ENCODE measurements around the gene SPATA46. TPM values are rescaled to one million over a fixed set of nuclear protein-coding genes. Genes with fewer than 3 reads are reported as not detected.

SPATA46 gene
- total RNA-seq, 2 experiments from 2014 or later, result not detected

DNA sequence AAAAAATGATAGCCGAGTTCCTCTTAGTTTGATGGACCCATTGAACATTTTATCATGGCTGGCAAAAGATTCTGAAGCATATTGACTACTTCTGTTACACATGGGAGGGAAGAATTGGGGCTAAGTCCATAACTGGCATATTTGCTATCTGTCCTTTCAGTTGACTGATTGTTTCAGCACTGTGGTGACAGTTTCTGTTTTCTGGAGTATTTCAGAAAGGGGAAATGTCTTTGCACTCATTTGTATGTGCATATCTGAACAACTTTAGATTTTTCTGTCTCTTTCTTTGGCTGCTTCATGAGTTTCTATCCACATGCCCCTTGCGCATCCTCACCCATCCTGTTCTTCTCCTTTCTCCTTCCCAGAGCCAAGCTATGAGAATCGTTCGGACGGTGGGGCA lies 33.2 kb downstream of the SPATA46 start:
- no peaks in the 10 kb centered on the region for H3K4me1 ChIP-seq (ENCODE audit: insufficient read depth, low read length, poor library complexity, severe bottlenecking)
- H3K4me2 ChIP-seq (ENCODE audit: low read length), result no peak overlapping the region
- no peak for DNase-seq (ENCODE audit: low spot score)
- no peak for TF ChIP-seq CTCF (conservative IDR thresholded peaks at IDR 0.05; ENCODE audit: low read length)
- TF ChIP-seq EZH2phosphoT487 (IDR thresholded peaks at IDR 0.05; ENCODE audit: borderline replicate concordance, low read depth, low read length), result no peak
- POLR2A ChIA-PET, result no interaction called here
- H3K9me2 ChIP-seq (ENCODE audit: insufficient read depth, low read length), result no peaks in the 10 kb centered on the region
- no peaks in the 10 kb centered on the region for H3K36me3 ChIP-seq (ENCODE audit: insufficient read depth, low read length)
- H4K20me1 ChIP-seq (ENCODE audit: insufficient read depth, low read length), result no peaks in the 10 kb centered on the region; the same call in 1 of the 2 replicates
- H3K9me3 ChIP-seq (ENCODE audit: low read length), result no peaks in the 10 kb centered on the region
- no peak overlapping the region for H3K27ac ChIP-seq (ENCODE audit: low read depth, low read length, poor library complexity, severe bottlenecking)
- H3K79me2 ChIP-seq (ENCODE audit: insufficient read depth, low read depth, low read length), result no peaks in the 10 kb centered on the region
- CTCF ChIA-PET (ENCODE audit: unreplicated experiment), result no interaction called here
- BruUV-seq (replicated peaks), result no TSS peak
- H2AFZ ChIP-seq (ENCODE audit: low read length), result no peak overlapping the region
- no peak overlapping the region for H3K4me3 ChIP-seq (ENCODE audit: low read depth, low read length, poor library complexity, severe bottlenecking)
- intact Hi-C loops (cut with micrococcal nuclease; ENCODE audit: unreplicated experiment), result no loop called here

- no peaks in the 10 kb centered on the region for H3K9me2 ChIP-seq (ENCODE audit: insufficient read depth, low read length)
- ChIA-PET POLR2A (no interaction called here), CTCF (ENCODE audit: unreplicated experiment) (no interaction called here)
- no peak overlapping the region for H3K27ac ChIP-seq (ENCODE audit: low read depth, low read length, poor library complexity, severe bottlenecking)
- no peaks in the 10 kb centered on the region for H3K36me3 ChIP-seq (ENCODE audit: insufficient read depth, low read length)
- no peak overlapping the region for H2AFZ ChIP-seq (ENCODE audit: low read length)
- H3K4me1 ChIP-seq (ENCODE audit: insufficient read depth, low read length, poor library complexity, severe bottlenecking), result no peaks in the 10 kb centered on the region
- BruUV-seq (replicated peaks), result no TSS peak
- H3K79me2 ChIP-seq (ENCODE audit: insufficient read depth, low read depth, low read length), result no peaks in the 10 kb centered on the region
- TF ChIP-seq EZH2phosphoT487 (IDR thresholded peaks at IDR 0.05; ENCODE audit: borderline replicate concordance, low read depth, low read length), result no peak
- intact Hi-C loops (cut with micrococcal nuclease; ENCODE audit: unreplicated experiment), result no loop called here
- H4K20me1 ChIP-seq (ENCODE audit: insufficient read depth, low read length), result no peaks in the 10 kb centered on the region; the same call in 1 of the 2 replicates
- no peak overlapping the region for H3K4me3 ChIP-seq (ENCODE audit: low read depth, low read length, poor library complexity, severe bottlenecking)
- no peak for DNase-seq (ENCODE audit: low spot score)
- H3K9me3 ChIP-seq (ENCODE audit: low read length), result no peaks in the 10 kb centered on the region
- no peak overlapping the region for H3K4me2 ChIP-seq (ENCODE audit: low read length)
Measured at GRCh38 chr1:162342452-162342983, 34.1 kb downstream of the SPATA46 start.

GRCh38 chr1:162336621-162337285 lies 39.9 kb downstream of the SPATA46 start:
- no peak overlapping the region for H2AFZ ChIP-seq (ENCODE audit: low read length)
- intact Hi-C loops (cut with micrococcal nuclease; ENCODE audit: unreplicated experiment), result no loop called here
- H3K36me3 ChIP-seq (ENCODE audit: insufficient read depth, low read length), result no peaks in the 10 kb centered on the region
- no peaks in the 10 kb centered on the region for H4K20me1 ChIP-seq (ENCODE audit: insufficient read depth, low read length)
- no TSS peak for BruUV-seq (replicated peaks)
- no peaks in the 10 kb centered on the region for H3K79me2 ChIP-seq (ENCODE audit: insufficient read depth, low read depth, low read length)
- H3K27ac ChIP-seq (ENCODE audit: low read depth, low read length, poor library complexity, severe bottlenecking), result no peak overlapping the region
- DNase-seq (ENCODE audit: low spot score), result no peak
- no peak overlapping the region for H3K4me3 ChIP-seq (ENCODE audit: low read depth, low read length, poor library complexity, severe bottlenecking)
- TF ChIP-seq EZH2phosphoT487 (IDR thresholded peaks at IDR 0.05; ENCODE audit: borderline replicate concordance, low read depth, low read length) (no peak), CTCF (conservative IDR thresholded peaks at IDR 0.05; ENCODE audit: low read length) (no peak)
- no peaks in the 10 kb centered on the region for H3K4me1 ChIP-seq (ENCODE audit: insufficient read depth, low read length, poor library complexity, severe bottlenecking)
- H3K9me2 ChIP-seq (ENCODE audit: insufficient read depth, low read length), result no peaks in the 10 kb centered on the region
- no peak overlapping the region for H3K4me2 ChIP-seq (ENCODE audit: low read length)
- ChIA-PET POLR2A (no interaction called here), CTCF (ENCODE audit: unreplicated experiment) (no interaction called here)
- H3K9me3 ChIP-seq (ENCODE audit: low read length), result no peaks in the 10 kb centered on the region
